Erythroblast (primary cell): ENCODE data around the gene PC.

Experiments
- GATA1 ChIP-seq: IDR thresholded peaks from 2 replicates; pipeline ENCODE4 v1.6.1; 2011; ENCODE audit warnings: low read depth, mild to moderate bottlenecking, control low read depth, low read length, moderate library complexity
- POLR2A ChIP-seq: IDR thresholded peaks from 2 replicates; pipeline ENCODE4 v1.6.1; 2011; ENCODE audit warnings: mild to moderate bottlenecking, low read length

- TF ChIP-seq POLR2A: no peak
- TF ChIP-seq GATA1: no peak
Observed at GRCh38 chr11:67002921-67003411, 44.8 kb upstream of the PC start.
